ENCODE data around the gene NFATC2. TPM values are rescaled to one million over a fixed set of nuclear protein-coding genes. Genes with fewer than 3 reads are reported as not detected.

NFATC2 gene
- total RNA-seq, 1 experiment from 2014 or later: 0.61 TPM

- Histone ChIP-seq H3K9ac (ENCODE audit: extremely low read depth, insufficient read length, low read length) (no peak overlapping the region), H2BK120ac (ENCODE audit: low read depth, low read length, poor library complexity, severe bottlenecking) (no peak overlapping the region), H2BK20ac (ENCODE audit: low read depth, low read length, poor library complexity, severe bottlenecking) (no peak overlapping the region), H3K27me3 (ENCODE audit: insufficient read depth, low read length) (no peaks in the 10 kb centered on the region), H3K79me1 (ENCODE audit: insufficient read depth, low read depth, low read length, poor library complexity, severe bottlenecking) (no peaks in the 10 kb centered on the region), H3K18ac (ENCODE audit: insufficient read length, low read depth, low read length) (no peak overlapping the region), H2BK12ac (ENCODE audit: insufficient read length, low read depth, low read length) (no peak overlapping the region), H3K4me2 (ENCODE audit: insufficient read depth, insufficient read length, low read length) (no peak overlapping the region), H2AFZ (ENCODE audit: low read length) (no peak overlapping the region), H4K91ac (ENCODE audit: insufficient read length, low read depth, low read length) (no peak overlapping the region), H4K8ac (replicated peaks; ENCODE audit: insufficient read length, low read depth, low read length) (no peak overlapping the region), H3K4me1 (ENCODE audit: insufficient read depth, low read length) (no peaks in the 10 kb centered on the region), H3K56ac (ENCODE audit: insufficient read length, low read depth, low read length) (no peak overlapping the region), H2BK15ac (ENCODE audit: low read depth, low read length) (no peak overlapping the region), H4K20me1 (ENCODE audit: control insufficient read depth, insufficient read depth, insufficient read length) (no peaks in the 10 kb centered on the region), H3K79me2 (ENCODE audit: insufficient read depth, low read length) (no peaks in the 10 kb centered on the region), H3K9me3 (ENCODE audit: control insufficient read depth, low read depth, low read length) (no peaks in the 10 kb centered on the region), H3K14ac (ENCODE audit: insufficient read depth, low read length) (no peak overlapping the region), H3K27ac (ENCODE audit: insufficient read length, low read depth, low read length) (no peak overlapping the region), H2AK5ac (ENCODE audit: insufficient read length, low read length) (no peak overlapping the region), H3K4ac (ENCODE audit: low read depth, low read length) (no peak overlapping the region), H3T11ph (ENCODE audit: low read length) (no peak overlapping the region), H3K23ac (ENCODE audit: insufficient read length, low read depth, low read length) (no peak overlapping the region), H3K23me2 (ENCODE audit: insufficient read length, low read depth, low read length, poor library complexity, severe bottlenecking) (no peaks in the 10 kb centered on the region), H2BK5ac (ENCODE audit: insufficient read length, low read length) (no peak overlapping the region), H4K5ac (ENCODE audit: insufficient read length, low read depth, low read length) (no peak overlapping the region)
- no peaks in the 10 kb centered on the region; the same call in 1 of the 2 replicates for H3K27me3 Mint-ChIP-seq (ENCODE audit: low read depth)
- no peaks in the 10 kb centered on the region for H3K36me3 Mint-ChIP-seq (ENCODE audit: insufficient read depth in 1 of 3, low read depth in 3 of 3)
- no peak for DNase-seq
- H3K9me3 Mint-ChIP-seq: no peaks in the 10 kb centered on the region
- no peak overlapping the region for H3K4me3 Mint-ChIP-seq
- TF ChIP-seq, protein P1, sequence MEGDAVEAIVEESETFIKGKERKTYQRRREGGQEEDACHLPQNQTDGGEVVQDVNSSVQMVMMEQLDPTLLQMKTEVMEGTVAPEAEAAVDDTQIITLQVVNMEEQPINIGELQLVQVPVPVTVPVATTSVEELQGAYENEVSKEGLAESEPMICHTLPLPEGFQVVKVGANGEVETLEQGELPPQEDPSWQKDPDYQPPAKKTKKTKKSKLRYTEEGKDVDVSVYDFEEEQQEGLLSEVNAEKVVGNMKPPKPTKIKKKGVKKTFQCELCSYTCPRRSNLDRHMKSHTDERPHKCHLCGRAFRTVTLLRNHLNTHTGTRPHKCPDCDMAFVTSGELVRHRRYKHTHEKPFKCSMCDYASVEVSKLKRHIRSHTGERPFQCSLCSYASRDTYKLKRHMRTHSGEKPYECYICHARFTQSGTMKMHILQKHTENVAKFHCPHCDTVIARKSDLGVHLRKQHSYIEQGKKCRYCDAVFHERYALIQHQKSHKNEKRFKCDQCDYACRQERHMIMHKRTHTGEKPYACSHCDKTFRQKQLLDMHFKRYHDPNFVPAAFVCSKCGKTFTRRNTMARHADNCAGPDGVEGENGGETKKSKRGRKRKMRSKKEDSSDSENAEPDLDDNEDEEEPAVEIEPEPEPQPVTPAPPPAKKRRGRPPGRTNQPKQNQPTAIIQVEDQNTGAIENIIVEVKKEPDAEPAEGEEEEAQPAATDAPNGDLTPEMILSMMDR (conservative IDR thresholded peaks at IDR 0.05): no peak
- no peak overlapping the region for H3K27ac Mint-ChIP-seq
- no CpG with 5 or more reads among the region's 12 CpGs for WGBS (ENCODE audit: extremely low coverage, insufficient read length, low lambda C conversion rate)
- peaks cover 19 to 20% of the 10 kb centered on the region in 2 experiments for H3K4me1 Mint-ChIP-seq
Measured at GRCh38 chr20:51412333-51412871, 130.1 kb downstream of the NFATC2 start.
